ENCODE measurements around the gene APBA2. TPM values are rescaled to one million over a fixed set of nuclear protein-coding genes. Genes with fewer than 3 reads are reported as not detected.
A peak's percentile ranks its signal among the peaks of the same experiment; 100 is the strongest.

Gene APBA2
- total RNA-seq, 1 donor from 2014 or later: 3.8 TPM

DNA sequence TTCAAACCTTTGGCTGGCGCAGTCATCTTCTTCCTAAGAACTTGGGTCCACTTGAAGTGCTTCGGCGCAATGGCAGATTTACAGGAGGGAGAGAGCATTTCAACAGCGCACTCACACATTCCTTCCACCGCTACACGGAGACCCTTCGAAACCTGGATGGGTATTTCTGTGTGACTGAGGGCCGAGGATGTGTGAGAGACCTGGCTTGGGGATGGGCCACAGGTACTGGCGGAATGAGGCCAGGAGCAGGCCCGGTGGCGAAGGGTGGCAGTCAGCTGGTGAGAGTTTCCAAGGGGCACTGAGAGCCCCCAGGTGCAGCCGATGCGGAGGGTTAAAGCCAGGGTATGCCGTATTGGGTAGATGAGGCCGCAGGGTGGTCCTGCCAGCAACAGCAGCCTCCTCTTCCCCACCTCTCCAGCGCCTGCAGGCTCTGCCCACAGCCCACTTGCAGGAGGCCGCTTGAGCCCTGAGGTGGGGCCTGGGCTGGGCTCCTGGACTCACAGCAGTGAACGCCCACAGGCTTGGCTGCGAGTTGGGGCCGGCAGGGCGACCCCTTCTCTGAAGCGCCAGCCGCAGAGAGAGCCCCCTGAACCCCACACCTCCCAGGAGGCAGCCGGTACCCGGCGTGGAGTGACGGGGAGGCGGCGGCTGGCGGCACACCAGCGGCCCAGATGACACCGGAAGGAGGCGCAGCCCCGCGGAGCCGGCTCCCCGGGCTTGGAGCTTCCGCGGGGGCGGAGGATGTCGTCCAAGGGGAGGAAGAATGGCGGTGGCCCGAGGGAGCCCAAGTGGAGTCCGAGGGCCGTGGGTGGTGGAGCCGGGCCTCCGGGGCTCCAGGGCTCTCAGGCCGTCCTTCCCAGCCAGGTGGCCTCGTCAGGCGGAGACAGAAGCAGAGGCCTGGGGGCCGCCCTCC is 217.4 kb downstream of the APBA2 start:
- peaks cover 7% of the 10 kb centered on the region for H3K4me1 ChIP-seq
- H3K27me3 ChIP-seq (ENCODE audit: low read depth): peaks cover 9% of the 10 kb centered on the region
- no peaks in the 10 kb centered on the region for H3K9me3 ChIP-seq
- intact Hi-C loops (cut with DNase I): no loop called here
- DNase-seq (peak; percentile 49), ATAC-seq (peak in 1 of 2 donors; percentile 25)
- H3K27ac ChIP-seq: no peak overlapping the region
- TF ChIP-seq, protein P1, sequence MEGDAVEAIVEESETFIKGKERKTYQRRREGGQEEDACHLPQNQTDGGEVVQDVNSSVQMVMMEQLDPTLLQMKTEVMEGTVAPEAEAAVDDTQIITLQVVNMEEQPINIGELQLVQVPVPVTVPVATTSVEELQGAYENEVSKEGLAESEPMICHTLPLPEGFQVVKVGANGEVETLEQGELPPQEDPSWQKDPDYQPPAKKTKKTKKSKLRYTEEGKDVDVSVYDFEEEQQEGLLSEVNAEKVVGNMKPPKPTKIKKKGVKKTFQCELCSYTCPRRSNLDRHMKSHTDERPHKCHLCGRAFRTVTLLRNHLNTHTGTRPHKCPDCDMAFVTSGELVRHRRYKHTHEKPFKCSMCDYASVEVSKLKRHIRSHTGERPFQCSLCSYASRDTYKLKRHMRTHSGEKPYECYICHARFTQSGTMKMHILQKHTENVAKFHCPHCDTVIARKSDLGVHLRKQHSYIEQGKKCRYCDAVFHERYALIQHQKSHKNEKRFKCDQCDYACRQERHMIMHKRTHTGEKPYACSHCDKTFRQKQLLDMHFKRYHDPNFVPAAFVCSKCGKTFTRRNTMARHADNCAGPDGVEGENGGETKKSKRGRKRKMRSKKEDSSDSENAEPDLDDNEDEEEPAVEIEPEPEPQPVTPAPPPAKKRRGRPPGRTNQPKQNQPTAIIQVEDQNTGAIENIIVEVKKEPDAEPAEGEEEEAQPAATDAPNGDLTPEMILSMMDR (IDR thresholded peaks at IDR 0.05): no peak
- H3K36me3 ChIP-seq: no peaks in the 10 kb centered on the region
- peak overlapping the region; percentile 35 for H3K4me3 ChIP-seq

GRCh38 chr15:29103824-29104565 is 218.2 kb downstream of the APBA2 start:
- no peaks in the 10 kb centered on the region for H3K36me3 ChIP-seq
- H3K9me3 ChIP-seq: no peaks in the 10 kb centered on the region
- intact Hi-C loops (cut with DNase I): no loop called here
- ATAC-seq (peak; percentile 77 to 79), DNase-seq (peak; percentile 57)
- TF ChIP-seq, protein P1 (IDR thresholded peaks at IDR 0.05): peak; percentile 73
- H3K27me3 ChIP-seq (ENCODE audit: low read depth): peaks cover 9% of the 10 kb centered on the region
- no peak overlapping the region for H3K27ac ChIP-seq
- H3K4me1 ChIP-seq: peaks cover 7% of the 10 kb centered on the region
- peak overlapping the region; percentile 35 for H3K4me3 ChIP-seq

DNA sequence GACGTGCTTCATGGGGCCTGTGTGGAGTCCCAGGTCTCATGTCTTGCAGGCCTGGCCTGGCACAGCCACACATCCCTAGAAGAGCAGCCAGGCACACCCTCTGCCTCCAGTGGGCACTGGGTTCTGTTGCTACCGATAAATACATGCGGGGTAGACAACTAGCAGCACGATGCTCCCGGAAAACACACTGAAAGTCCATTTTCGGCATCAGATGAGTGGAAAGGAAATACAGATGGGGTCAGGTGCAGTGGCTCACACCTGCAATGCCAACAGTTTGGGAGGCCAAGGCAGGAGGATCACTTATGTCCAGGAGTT is 218.7 kb downstream of the APBA2 start:
- intact Hi-C loops (cut with DNase I): no loop called here
- Histone ChIP-seq H3K4me3 (no peak overlapping the region), H3K9me3 (no peaks in the 10 kb centered on the region), H3K36me3 (no peaks in the 10 kb centered on the region), H3K27me3 (ENCODE audit: low read depth) (peaks cover 9% of the 10 kb centered on the region), H3K4me1 (peaks cover 7% of the 10 kb centered on the region), H3K27ac (no peak overlapping the region)
- TF ChIP-seq, protein P1 (IDR thresholded peaks at IDR 0.05): no peak
- ATAC-seq (no peak), DNase-seq (no peak)

GRCh38 chr15:29105151-29105854 is 219.5 kb downstream of the APBA2 start:
- intact Hi-C loops (cut with DNase I): no loop called here
- no peak for ATAC-seq
- TF ChIP-seq, protein P1 (IDR thresholded peaks at IDR 0.05): no peak
- DNase-seq: peak; percentile 20
- Histone ChIP-seq H3K36me3 (no peaks in the 10 kb centered on the region), H3K9me3 (no peaks in the 10 kb centered on the region), H3K4me3 (no peak overlapping the region), H3K27me3 (ENCODE audit: low read depth) (peaks cover 9% of the 10 kb centered on the region), H3K27ac (no peak overlapping the region), H3K4me1 (peaks cover 7% of the 10 kb centered on the region)

GRCh38 chr15:29106116-29106515 is 220.3 kb downstream of the APBA2 start:
- Histone ChIP-seq H3K4me3 (no peak overlapping the region), H3K4me1 (peaks cover 7% of the 10 kb centered on the region), H3K27me3 (ENCODE audit: low read depth) (peaks cover 9% of the 10 kb centered on the region), H3K27ac (no peak overlapping the region), H3K9me3 (no peaks in the 10 kb centered on the region), H3K36me3 (no peaks in the 10 kb centered on the region)
- DNase-seq: no peak
- intact Hi-C loops (cut with DNase I): no loop called here
- ATAC-seq: no peak
- TF ChIP-seq, protein P1 (IDR thresholded peaks at IDR 0.05): no peak

Data from lower lobe of right lung (tissue), 2 donors.